SK-N-SH (cell line): ENCODE measurements around the gene CLIC1. TPM values are rescaled to one million over a fixed set of nuclear protein-coding genes. Genes with fewer than 3 reads are reported as not detected.

ENCODE experiments used
- CTCF ChIA-PET: fragments of 300-600, 350-600 bp; formaldehyde crosslinking; extraction: SDS; loops from one replicate; lab custom pipeline; 2021; lab: Yijun Ruan, JAX
- POLR2A ChIA-PET: fragments of 350-600 bp; sonication (Branson Sonifier 250); formaldehyde crosslinking; extraction: SDS; loops from one replicate; lab custom pipeline; 2020; ENCODE audit warnings: antibody characterized with exemption, inconsistent platforms; lab: Yijun Ruan, JAX
- DNase-seq: peaks from one replicate; pipeline ENCODE4 v3.0.0; 2012
- H2AFZ ChIP-seq: fragments of 200-600 bp; sonication (generic); 2 replicates; pipeline ENCODE4 v1.8.1; 2016; ENCODE audit warnings: antibody characterized with exemption, mild to moderate bottlenecking, low read depth
- H3F3A ChIP-seq: fragments of 200-600 bp; sonication (generic); replicated peaks from 2 replicates; pipeline ENCODE3; 2016; ENCODE audit warnings: antibody characterized with exemption, mild to moderate bottlenecking; ENCODE audit not compliant: insufficient read depth
- H3K27ac ChIP-seq, 2 experiments: fragments of 200-500 bp in 1 of 2; fragments of 200-600 bp in 1 of 2; sonication (Bioruptor generic) in 1 of 2; sonication (generic), shearing (Covaris generic) in 1 of 2; 2 replicates each; pipeline versions ENCODE4 v1.5.1 to v1.6.1; 2014 to 2016; ENCODE audit warnings: low read depth in 2 of 2, inconsistent platforms in 1 of 2, low read length in 1 of 2, mild to moderate bottlenecking in 1 of 2, mixed read lengths in 1 of 2
- H3K27me3 ChIP-seq: fragments of 200-600 bp; sonication (generic), shearing (Covaris generic); 2 replicates; pipeline ENCODE4 v1.6.1; 2016; ENCODE audit warnings: mixed run types; ENCODE audit not compliant: insufficient read depth
- H3K36me3 ChIP-seq, 2 experiments: fragments of 200-500 bp in 1 of 2; fragments of 200-600 bp in 1 of 2; sonication (Bioruptor generic) in 1 of 2; sonication (generic) in 1 of 2; replicated peaks in 1 of 2; 2 replicates each; pipeline versions ENCODE3 to v1.5.1; 2014 to 2016; ENCODE audit warnings: low read length in 1 of 2, mild to moderate bottlenecking in 1 of 2; ENCODE audit not compliant: insufficient read depth in 2 of 2, control insufficient read depth in 1 of 2
- H3K4me1 ChIP-seq, 2 experiments: fragments of 200-500 bp in 1 of 2; fragments of 200-600 bp in 1 of 2; sonication (Bioruptor generic) in 1 of 2; sonication (generic), shearing (Covaris generic) in 1 of 2; 2 replicates each; pipeline versions ENCODE4 v1.5.1 to v1.6.1; 2014 to 2016; ENCODE audit warnings: low read depth in 1 of 2, low read length in 1 of 2, mixed run types in 1 of 2; ENCODE audit not compliant: insufficient read depth in 2 of 2, control insufficient read depth in 1 of 2
- H3K4me2 ChIP-seq: fragments of 200-600 bp; sonication (generic), shearing (Covaris generic); 2 replicates; pipeline ENCODE4 v1.6.1; 2017; ENCODE audit warnings: mixed run types
- H3K4me3 ChIP-seq, 2 experiments: fragments of 200-500 bp in 1 of 2; fragments of 200-600 bp in 1 of 2; sonication (Bioruptor generic) in 1 of 2; sonication (generic), shearing (Covaris generic) in 1 of 2; 2 replicates each; pipeline versions ENCODE4 v1.5.1 to v1.8.1; 2014 to 2016; ENCODE audit warnings: low read depth in 2 of 2, inconsistent platforms in 1 of 2, low read length in 1 of 2, mild to moderate bottlenecking in 1 of 2, mixed read lengths in 1 of 2, moderate library complexity in 1 of 2
- H3K79me2 ChIP-seq: fragments of 200-600 bp; sonication (generic); 2 replicates; pipeline ENCODE4 v1.8.1; 2017; ENCODE audit warnings: mild to moderate bottlenecking; ENCODE audit not compliant: insufficient read depth
- H3K9ac ChIP-seq: fragments of 200-600 bp; sonication (generic); 2 replicates; pipeline ENCODE4 v1.6.1; 2017; ENCODE audit warnings: mixed run types
- H3K9me2 ChIP-seq: fragments of 200-600 bp; sonication (generic); 2 replicates; pipeline ENCODE4 v1.6.1; 2017; ENCODE audit warnings: mixed run types
- H3K9me3 ChIP-seq: fragments of 200-600 bp; sonication (generic); 2 replicates; pipeline ENCODE4 v1.6.1; 2017; ENCODE audit warnings: mixed run types, mild to moderate bottlenecking, moderate library complexity
- H4K20me1 ChIP-seq: fragments of 200-600 bp; sonication (generic); 2 replicates; pipeline ENCODE4 v1.6.1; 2017; ENCODE audit warnings: mild to moderate bottlenecking, mixed run types; ENCODE audit not compliant: insufficient read depth
- CHD2 ChIP-seq: fragments of 150-350 bp; IDR thresholded peaks from 2 replicates; pipeline ENCODE4 v1.6.1; 2018; ENCODE audit warnings: low read length; ENCODE audit not compliant: partially characterized antibody
- CTCF ChIP-seq: fragments of 200-600 bp; sonication (generic); IDR thresholded peaks from 2 replicates; pipeline ENCODE4 v1.6.1; 2017; ENCODE audit warnings: antibody characterized with exemption, mild to moderate bottlenecking, moderate library complexity
- EP300 ChIP-seq, 2 experiments: IDR thresholded peaks; 2 replicates each; pipeline versions ENCODE4 v1.4.0 to v1.6.1; 2012; ENCODE audit warnings: borderline replicate concordance in 1 of 2, low read depth in 1 of 2, low read length in 1 of 2
- EZH2phosphoT487 ChIP-seq: fragments of 200-600 bp; sonication (generic); IDR thresholded peaks from 2 replicates; pipeline ENCODE4 v1.6.1; 2017; ENCODE audit warnings: low read depth, mixed run types, mild to moderate bottlenecking, antibody characterized with exemption, moderate library complexity, borderline replicate concordance
- FOXJ3 ChIP-seq: sonication (generic); formaldehyde crosslinking; IDR thresholded peaks from 2 replicates; pipeline ENCODE4 v1.5.1; 2020; ENCODE audit warnings: mild to moderate bottlenecking, missing genetic modification reagents
- FOXM1 ChIP-seq: IDR thresholded peaks from 2 replicates; pipeline ENCODE4 v1.4.0; 2012; ENCODE audit warnings: low read depth, mild to moderate bottlenecking
- GABPA ChIP-seq: IDR thresholded peaks from 2 replicates; pipeline ENCODE4 v1.4.0; 2012; ENCODE audit warnings: low read depth, mild to moderate bottlenecking
- GATA2 ChIP-seq: sonication (generic); formaldehyde crosslinking; IDR thresholded peaks from 2 replicates; pipeline ENCODE4 v1.5.0; 2020; ENCODE audit warnings: mild to moderate bottlenecking, missing genetic modification reagents
- MAX ChIP-seq: IDR thresholded peaks from 2 replicates; pipeline ENCODE4 v1.4.0; 2012; ENCODE audit warnings: low read depth
- MEF2A ChIP-seq: IDR thresholded peaks from 2 replicates; pipeline ENCODE4 v1.4.0; 2012; ENCODE audit warnings: low read depth, borderline replicate concordance
- MXI1 ChIP-seq: IDR thresholded peaks from 2 replicates; pipeline ENCODE4 v1.6.1; 2012; ENCODE audit warnings: mild to moderate bottlenecking, low read depth, low read length, improper control_type of control experiment
- NFIC ChIP-seq: IDR thresholded peaks from 2 replicates; pipeline ENCODE4 v1.4.0; 2012; ENCODE audit warnings: borderline replicate concordance
- PBX3 ChIP-seq: IDR thresholded peaks from 2 replicates; pipeline ENCODE4; 2012
- REST ChIP-seq: IDR thresholded peaks from 2 replicates; pipeline ENCODE4 v1.6.1; 2012; ENCODE audit warnings: mild to moderate bottlenecking, low read depth, low read length, moderate library complexity
- RFX5 ChIP-seq: IDR thresholded peaks from 2 replicates; pipeline ENCODE4 v1.6.1; 2012; ENCODE audit warnings: mild to moderate bottlenecking, improper control_type of control experiment, low read length
- RXRA ChIP-seq: IDR thresholded peaks from 2 replicates; pipeline ENCODE4 v1.4.0; 2012; ENCODE audit warnings: low read depth, mild to moderate bottlenecking, borderline replicate concordance
- SMC3 ChIP-seq: IDR thresholded peaks from 2 replicates; pipeline ENCODE4 v1.6.1; 2012; ENCODE audit warnings: low read depth, low read length, improper control_type of control experiment
- TAF1 ChIP-seq: IDR thresholded peaks from 2 replicates; pipeline ENCODE4 v1.6.1; 2012; ENCODE audit warnings: low read depth, mild to moderate bottlenecking, low read length, moderate library complexity, borderline replicate concordance
- TEAD4 ChIP-seq: IDR thresholded peaks from 2 replicates; pipeline ENCODE4 v1.4.0; 2012; ENCODE audit warnings: mild to moderate bottlenecking, borderline replicate concordance; ENCODE audit not compliant: insufficient read depth
- USF1 ChIP-seq: IDR thresholded peaks from 2 replicates; pipeline ENCODE4 v1.4.0; 2012; ENCODE audit warnings: low read depth, borderline replicate concordance
- ZBTB33 ChIP-seq: IDR thresholded peaks from 2 replicates; pipeline ENCODE4 v1.4.0; 2012; ENCODE audit warnings: low read depth, borderline replicate concordance
- WGBS: methylation state at CpG from one replicate; pipeline ENCODE4 v1.1.6; 2017; ENCODE audit warnings: low lambda C conversion rate; 5-methylcytosine and 5-hydroxymethylcytosine counted together
- polyA plus RNA-seq, 3 experiments: library from polyadenylated mRNA; depleted of rRNA; stranded (reverse); fragments of >200 nt; gene quantifications; 2 replicates each; pipeline ENCODE4 v1.2.3, GENCODE V29; 2012

CLIC1 gene
- polyA plus RNA-seq, 1 of the 3 experiments (the other 2 are of a cell fraction) = 520 TPM

- CTCF ChIA-PET = interaction anchor here (0.6 to 7.3 kb wide), 41 partner anchors 9 to 229 kb away, joined by 3 to 45 read pairs (median 4); partner anchors contain the start of genes ABHD16A, ATP6V1G2, EHMT2 and GPANK1
- Histone ChIP-seq H3K36me3 (peaks cover 52 to 60% of the 10 kb centered on the region in 2 experiments), H3K9me3 (no peaks in the 10 kb centered on the region), H3F3A (peaks cover 51% of the 10 kb centered on the region), H2AFZ (peak overlapping the region; percentile 67), H3K79me2 (peaks cover 51% of the 10 kb centered on the region), H3K4me1 (peaks cover 21 to 24% of the 10 kb centered on the region in 2 experiments; a peak in 2 of 4 replicates), H4K20me1 (peaks cover 27% of the 10 kb centered on the region), H3K27me3 (no peaks in the 10 kb centered on the region), H3K9me2 (no peaks in the 10 kb centered on the region), H3K4me3 (peak overlapping the region; percentile 90 to 93), H3K27ac (peak overlapping the region; percentile 94), H3K4me2 (peak overlapping the region; percentile 98), H3K9ac (peak overlapping the region; percentile 98)
- POLR2A ChIA-PET = interaction anchor here (0.7 to 2.0 kb wide), 13 partner anchors 11 to 183 kb away, joined by 3 to 10 read pairs (median 4); partner anchors contain the start of genes ABHD16A, ATP6V1G2, HSPA1B and LSM2
- peak; percentile 96 for DNase-seq
- WGBS = 8% methylated on average over 21 of the region's 46 CpGs
- TF ChIP-seq USF1 (no peak), MEF2A (no peak), SMC3 (peak; percentile 16; the same call in 1 of the 2 replicates), EP300 (IDR thresholded peaks at IDR 0.05; ENCODE audit: borderline replicate concordance in 1 of 2, low read depth in 1 of 2, low read length in 1 of 2) (0 out of 4 replicates have a peak, but pooled peaks of 1 of the 2 experiments have one; percentile 38), CTCF (no peak), FOXJ3 (no peak), GATA2 (CRISPR knock-in tag) (no peak), EZH2phosphoT487 (no peak), MAX (0 out of 2 replicates have a peak, but pooled peaks have one; percentile 41), MXI1 (peak; percentile 55), ZBTB33 (peak; percentile 61; the same call in 1 of the 2 replicates), GABPA (0 out of 2 replicates have a peak, but pooled peaks have one; percentile 10), TAF1 (0 out of 2 replicates have a peak, but pooled peaks have one; percentile 50), REST (no peak), FOXM1 (no peak), TEAD4 (no peak; the same call in 1 of the 2 replicates), RFX5 (no peak), NFIC (no peak), RXRA (no peak), PBX3 (peak; percentile 81), CHD2 (no peak)
Observed at GRCh38 chr6:31729979-31730630, 6.2 kb downstream of the CLIC1 start.
